ENCODE data around the gene DNAJB8.

GRCh38 chr3:128421439-128421836, 45.3 kb downstream of the DNAJB8 start:
- TF ChIP-seq, protein P1, sequence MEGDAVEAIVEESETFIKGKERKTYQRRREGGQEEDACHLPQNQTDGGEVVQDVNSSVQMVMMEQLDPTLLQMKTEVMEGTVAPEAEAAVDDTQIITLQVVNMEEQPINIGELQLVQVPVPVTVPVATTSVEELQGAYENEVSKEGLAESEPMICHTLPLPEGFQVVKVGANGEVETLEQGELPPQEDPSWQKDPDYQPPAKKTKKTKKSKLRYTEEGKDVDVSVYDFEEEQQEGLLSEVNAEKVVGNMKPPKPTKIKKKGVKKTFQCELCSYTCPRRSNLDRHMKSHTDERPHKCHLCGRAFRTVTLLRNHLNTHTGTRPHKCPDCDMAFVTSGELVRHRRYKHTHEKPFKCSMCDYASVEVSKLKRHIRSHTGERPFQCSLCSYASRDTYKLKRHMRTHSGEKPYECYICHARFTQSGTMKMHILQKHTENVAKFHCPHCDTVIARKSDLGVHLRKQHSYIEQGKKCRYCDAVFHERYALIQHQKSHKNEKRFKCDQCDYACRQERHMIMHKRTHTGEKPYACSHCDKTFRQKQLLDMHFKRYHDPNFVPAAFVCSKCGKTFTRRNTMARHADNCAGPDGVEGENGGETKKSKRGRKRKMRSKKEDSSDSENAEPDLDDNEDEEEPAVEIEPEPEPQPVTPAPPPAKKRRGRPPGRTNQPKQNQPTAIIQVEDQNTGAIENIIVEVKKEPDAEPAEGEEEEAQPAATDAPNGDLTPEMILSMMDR (IDR thresholded peaks at IDR 0.05; ENCODE audit: low read depth, low read length, missing input control) = no peak
- TF ChIP-seq GABPA (IDR thresholded peaks at IDR 0.05 in 1 of 2, conservative IDR thresholded peaks at IDR 0.05 in 1 of 2) = no peak
